OCI-LY7 (cell line): ENCODE data around the gene APLP2. TPM values are rescaled to one million over a fixed set of nuclear protein-coding genes. Genes with fewer than 3 reads are reported as not detected.

Experiments used
- BruUV-seq: library from RNA; stranded (reverse); fragments of 400-500 nt; replicated peaks from 2 replicates; lab custom pipeline; 2021; lab: Mats Ljungman, UMichigan
- CTCF ChIA-PET: fragments of 300-600 bp; sonication (Branson Sonifier 250); formaldehyde crosslinking; loops from one replicate; lab custom pipeline; 2022; ENCODE audit warnings: antibody characterized with exemption; ENCODE audit not compliant: unreplicated experiment; lab: Charles Lee
- POLR2A ChIA-PET: fragments of 300-600 bp; sonication (Branson Sonifier 250); formaldehyde crosslinking; loops from one replicate; lab custom pipeline; 2022; ENCODE audit warnings: antibody characterized with exemption; lab: Charles Lee
- DNase-seq: peaks from one replicate; pipeline ENCODE4 v3.0.0-alpha.2; 2015; ENCODE audit warnings: low spot score
- H2AFZ ChIP-seq: fragments of 200-600 bp; sonication (generic), shearing (Covaris generic); 2 replicates; pipeline ENCODE4 v1.6.1; 2014; ENCODE audit warnings: mild to moderate bottlenecking, antibody characterized with exemption, low read length, moderate library complexity
- H3K27ac ChIP-seq: fragments of 200-600 bp; sonication (generic); 2 replicates; pipeline ENCODE4 v1.5.1; 2014; ENCODE audit warnings: mixed run types, low read depth, mild to moderate bottlenecking, moderate library complexity, low read length, inconsistent platforms; ENCODE audit not compliant: poor library complexity, severe bottlenecking
- H3K36me3 ChIP-seq: fragments of 200-600 bp; sonication (generic); 2 replicates; pipeline ENCODE4 v1.6.1; 2014; ENCODE audit warnings: mild to moderate bottlenecking, antibody characterized with exemption, low read length, moderate library complexity, mixed read lengths; ENCODE audit not compliant: insufficient read depth
- H3K4me1 ChIP-seq: fragments of 200-600 bp; sonication (generic); 2 replicates; pipeline ENCODE4 v1.5.1; 2014; ENCODE audit warnings: mild to moderate bottlenecking, low read length; ENCODE audit not compliant: insufficient read depth, poor library complexity, severe bottlenecking
- H3K4me2 ChIP-seq: fragments of 200-600 bp; sonication (generic); 2 replicates; pipeline ENCODE4 v1.6.1; 2014; ENCODE audit warnings: mild to moderate bottlenecking, low read length
- H3K4me3 ChIP-seq: fragments of 200-600 bp; sonication (generic); 2 replicates; pipeline ENCODE4 v1.5.1; 2014; ENCODE audit warnings: mild to moderate bottlenecking, low read depth, low read length; ENCODE audit not compliant: poor library complexity, severe bottlenecking
- H3K79me2 ChIP-seq: fragments of 200-600 bp; sonication (generic); 2 replicates; pipeline ENCODE4 v1.6.1; 2016; ENCODE audit warnings: low read depth, mild to moderate bottlenecking, low read length, moderate library complexity, mixed read lengths; ENCODE audit not compliant: insufficient read depth
- H3K9me2 ChIP-seq: fragments of 200-600 bp; sonication (generic); 2 replicates; pipeline ENCODE4 v1.6.1; 2016; ENCODE audit warnings: mild to moderate bottlenecking, low read length, mixed read lengths; ENCODE audit not compliant: insufficient read depth
- H3K9me3 ChIP-seq: fragments of 200-600 bp; sonication (generic); 2 replicates; pipeline ENCODE4 v1.6.1; 2014; ENCODE audit warnings: mild to moderate bottlenecking, mixed run types, low read length, mixed read lengths
- H4K20me1 ChIP-seq: fragments of 200-600 bp; sonication (generic); 2 replicates; pipeline ENCODE4 v1.6.1; 2014; ENCODE audit warnings: mild to moderate bottlenecking, antibody characterized with exemption, low read length, moderate library complexity, mixed read lengths; ENCODE audit not compliant: insufficient read depth
- EZH2phosphoT487 ChIP-seq: fragments of 200-600 bp; sonication (generic); IDR thresholded peaks from 2 replicates; pipeline ENCODE4 v1.6.1; 2018; ENCODE audit warnings: low read depth, borderline replicate concordance, mild to moderate bottlenecking, mixed run types, antibody characterized with exemption, low read length, moderate library complexity, mixed read lengths
- intact Hi-C: fragments of 100-400 bp; cut with micrococcal nuclease; formaldehyde crosslinking; loops from one replicate; pipeline ENCODE4 v1.10.0; 2022; ENCODE audit not compliant: unreplicated experiment
- total RNA-seq, 2 experiments: library from RNA; depleted of rRNA in 1 of 2; stranded (reverse); fragments of >200 nt in 1 of 2; shearing (Covaris generic) in 1 of 2; gene quantifications; 2 replicates each; pipeline ENCODE4 v1.2.3, GENCODE V29; 2014 to 2022
- TF ChIP-seq, protein P1 (sequence below): fragments of 200-600 bp; sonication (generic); conservative IDR thresholded peaks from 2 replicates; pipeline ENCODE4 v1.5.1; 2014; ENCODE audit warnings: mild to moderate bottlenecking, antibody characterized with exemption, low read length, moderate library complexity, mixed read lengths

The APLP2 gene
- total RNA-seq, 2 experiments from 2014 or later, result 147 to 284 TPM

DNA sequence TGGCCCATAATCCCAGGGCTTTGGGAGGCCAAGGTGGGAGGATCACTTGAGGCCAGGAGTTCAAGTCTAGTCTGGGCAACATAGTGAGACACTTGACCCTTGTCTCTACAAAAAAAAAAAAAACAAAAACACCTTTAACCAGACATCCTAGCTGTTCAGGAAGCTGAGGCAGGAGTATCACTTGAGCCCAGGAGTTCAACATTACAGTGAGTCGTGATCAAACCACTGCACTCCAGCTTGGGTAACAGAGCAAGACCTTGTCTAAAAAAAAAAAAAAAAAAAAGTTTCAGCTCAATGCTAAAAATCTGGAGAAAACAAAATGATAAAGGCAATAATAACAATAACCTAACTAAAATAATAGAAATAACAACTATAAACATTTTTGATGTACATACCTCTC lies 22.6 kb upstream of the APLP2 start:
- TF ChIP-seq, protein P1, sequence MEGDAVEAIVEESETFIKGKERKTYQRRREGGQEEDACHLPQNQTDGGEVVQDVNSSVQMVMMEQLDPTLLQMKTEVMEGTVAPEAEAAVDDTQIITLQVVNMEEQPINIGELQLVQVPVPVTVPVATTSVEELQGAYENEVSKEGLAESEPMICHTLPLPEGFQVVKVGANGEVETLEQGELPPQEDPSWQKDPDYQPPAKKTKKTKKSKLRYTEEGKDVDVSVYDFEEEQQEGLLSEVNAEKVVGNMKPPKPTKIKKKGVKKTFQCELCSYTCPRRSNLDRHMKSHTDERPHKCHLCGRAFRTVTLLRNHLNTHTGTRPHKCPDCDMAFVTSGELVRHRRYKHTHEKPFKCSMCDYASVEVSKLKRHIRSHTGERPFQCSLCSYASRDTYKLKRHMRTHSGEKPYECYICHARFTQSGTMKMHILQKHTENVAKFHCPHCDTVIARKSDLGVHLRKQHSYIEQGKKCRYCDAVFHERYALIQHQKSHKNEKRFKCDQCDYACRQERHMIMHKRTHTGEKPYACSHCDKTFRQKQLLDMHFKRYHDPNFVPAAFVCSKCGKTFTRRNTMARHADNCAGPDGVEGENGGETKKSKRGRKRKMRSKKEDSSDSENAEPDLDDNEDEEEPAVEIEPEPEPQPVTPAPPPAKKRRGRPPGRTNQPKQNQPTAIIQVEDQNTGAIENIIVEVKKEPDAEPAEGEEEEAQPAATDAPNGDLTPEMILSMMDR, result no peak
- Histone ChIP-seq H3K4me1 (peaks cover 8% of the 10 kb centered on the region), H3K9me3 (no peaks in the 10 kb centered on the region), H3K9me2 (no peaks in the 10 kb centered on the region), H3K79me2 (no peaks in the 10 kb centered on the region), H3K36me3 (no peaks in the 10 kb centered on the region), H3K4me2 (no peak overlapping the region), H4K20me1 (no peaks in the 10 kb centered on the region), H3K27ac (no peak overlapping the region), H3K4me3 (no peak overlapping the region), H2AFZ (no peak overlapping the region)
- intact Hi-C loops, result no loop called here
- BruUV-seq, result no TSS peak
- CTCF ChIA-PET, result no interaction called here
- POLR2A ChIA-PET, result interaction anchor here (0.6 to 1.3 kb wide), 5 partner anchors 17 to 81 kb away, joined by 3 to 7 read pairs (median 4); no protein-coding TSS in a partner anchor
- DNase-seq, result no peak

DNA sequence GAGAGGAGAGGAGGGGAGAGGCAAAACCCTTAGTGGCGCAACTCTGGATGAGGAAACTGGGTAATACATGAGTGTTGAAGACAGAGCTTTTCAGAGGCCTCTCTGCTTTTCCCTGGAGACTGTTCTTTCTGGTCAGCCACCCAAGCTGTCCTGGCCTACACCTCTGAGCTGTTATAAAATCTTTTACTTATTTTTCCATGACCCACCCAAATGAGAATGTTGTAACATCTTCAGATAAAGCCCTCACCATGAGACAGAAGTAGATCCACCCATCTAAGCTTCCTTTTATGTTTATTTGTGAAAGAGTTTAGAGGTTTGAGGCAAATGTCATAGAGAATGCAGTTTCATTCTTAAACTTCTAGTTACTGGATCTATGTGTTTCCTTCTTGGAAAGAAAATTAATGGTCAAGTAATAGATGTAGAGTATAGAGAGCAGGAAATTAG lies 20.3 kb upstream of the APLP2 start:
- POLR2A ChIA-PET, result interaction anchor here (0.5 to 1.7 kb wide), 6 partner anchors 11 to 136 kb away, joined by 3 to 4 read pairs (median 4); no protein-coding TSS in a partner anchor
- no peak overlapping the region for H3K27ac ChIP-seq
- intact Hi-C loops, result no loop called here
- no peak for DNase-seq
- no peaks in the 10 kb centered on the region for H3K36me3 ChIP-seq
- H3K4me2 ChIP-seq, result no peak overlapping the region
- H3K9me3 ChIP-seq, result peaks cover 10% of the 10 kb centered on the region; the same call in 1 of the 2 replicates
- H3K9me2 ChIP-seq, result no peaks in the 10 kb centered on the region
- CTCF ChIA-PET, result interaction anchor here (0.6 kb wide), 1 partner anchor 46 kb away, joined by 3 read pairs; no protein-coding TSS in a partner anchor
- no peak for TF ChIP-seq EZH2phosphoT487
- TF ChIP-seq, protein P1, result no peak
- H4K20me1 ChIP-seq, result no peaks in the 10 kb centered on the region
- H3K79me2 ChIP-seq, result no peaks in the 10 kb centered on the region
- H3K4me3 ChIP-seq, result no peak overlapping the region
- H3K4me1 ChIP-seq, result no peaks in the 10 kb centered on the region
- H2AFZ ChIP-seq, result no peak overlapping the region
- no TSS peak for BruUV-seq

DNA sequence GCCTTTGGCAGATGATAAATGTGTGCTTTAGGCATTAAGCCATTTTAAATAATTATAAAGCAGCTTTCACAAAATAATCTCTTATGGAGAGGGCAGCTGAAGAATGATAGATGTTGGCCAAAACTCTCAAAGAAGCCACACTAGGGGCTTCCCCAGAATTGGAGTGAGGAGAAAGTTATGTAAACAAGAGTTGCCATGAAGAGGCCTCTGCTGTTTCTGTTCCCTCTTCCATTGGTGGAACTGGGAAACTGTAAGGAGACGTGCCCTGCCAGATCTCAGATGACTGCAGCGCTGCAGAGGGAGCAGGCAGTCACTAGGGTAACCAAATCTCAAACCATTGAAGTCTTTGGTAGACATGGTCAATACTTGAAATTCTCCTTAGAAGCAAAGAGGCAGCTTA lies 19.4 kb upstream of the APLP2 start:
- BruUV-seq, result no TSS peak
- no peaks in the 10 kb centered on the region for H3K9me2 ChIP-seq
- peaks cover 10% of the 10 kb centered on the region; the same call in 1 of the 2 replicates for H3K9me3 ChIP-seq
- H4K20me1 ChIP-seq, result no peaks in the 10 kb centered on the region
- no peaks in the 10 kb centered on the region for H3K4me1 ChIP-seq
- H3K79me2 ChIP-seq, result no peaks in the 10 kb centered on the region
- H2AFZ ChIP-seq, result no peak overlapping the region
- ChIA-PET POLR2A (interaction anchor here (0.9 to 1.6 kb wide), 4 partner anchors 10 to 21 kb away, joined by 3 to 8 read pairs (median 4); no protein-coding TSS in a partner anchor), CTCF (interaction anchor here (1.0 kb wide), 1 partner anchor 10 kb away, joined by 3 read pairs; no protein-coding TSS in a partner anchor)
- no peak overlapping the region for H3K4me2 ChIP-seq
- intact Hi-C loops, result no loop called here
- no peak for TF ChIP-seq EZH2phosphoT487
- TF ChIP-seq, protein P1, result no peak
- H3K4me3 ChIP-seq, result no peak overlapping the region
- no peaks in the 10 kb centered on the region for H3K36me3 ChIP-seq
- no peak for DNase-seq
- H3K27ac ChIP-seq, result no peak overlapping the region
